GM19238 (cell line): Measurements from ENCODE around the gene WWC2.
"Not testable (repeated sequence)": the region's sequence is repeated elsewhere in the genome, so short reads cannot be mapped to it uniquely, and the experiment has no call there.

Source experiments
- DNase-seq: peaks from one replicate; pipeline ENCODE4 v3.0.0; 2011; ENCODE audit warnings: low spot score; ENCODE audit not compliant: insufficient read length

The WWC2 gene

DNA sequence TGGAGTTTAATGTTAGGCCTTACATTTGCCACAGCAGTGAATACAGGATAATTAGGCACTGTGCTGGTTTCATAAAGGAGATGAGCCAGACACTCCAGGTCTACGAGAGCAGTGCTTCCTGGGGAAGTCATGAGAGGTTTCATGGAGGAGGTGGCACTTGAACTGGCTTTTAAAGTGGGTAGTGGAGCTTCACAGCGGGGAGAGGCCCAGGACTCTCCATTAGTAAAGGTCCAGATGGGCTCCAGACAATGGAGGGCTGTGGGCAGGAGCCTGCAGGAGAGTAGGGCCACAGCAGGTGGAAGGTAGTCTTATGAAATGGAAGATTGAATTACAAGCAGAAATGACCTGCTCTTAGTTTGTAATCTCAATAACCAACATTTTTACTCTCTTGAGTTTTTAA is 192.0 kb downstream of the WWC2 start:
- no peak for DNase-seq

- no peak for DNase-seq
Observed at GRCh38 chr4:183295711-183296110, 196.7 kb downstream of the WWC2 start.

GRCh38 chr4:183297675-183298074 is 198.6 kb downstream of the WWC2 start:
- DNase-seq, result peak; percentile 10

- DNase-seq, result no peak
Observed at GRCh38 chr4:183299464-183299863, 200.4 kb downstream of the WWC2 start.

DNA sequence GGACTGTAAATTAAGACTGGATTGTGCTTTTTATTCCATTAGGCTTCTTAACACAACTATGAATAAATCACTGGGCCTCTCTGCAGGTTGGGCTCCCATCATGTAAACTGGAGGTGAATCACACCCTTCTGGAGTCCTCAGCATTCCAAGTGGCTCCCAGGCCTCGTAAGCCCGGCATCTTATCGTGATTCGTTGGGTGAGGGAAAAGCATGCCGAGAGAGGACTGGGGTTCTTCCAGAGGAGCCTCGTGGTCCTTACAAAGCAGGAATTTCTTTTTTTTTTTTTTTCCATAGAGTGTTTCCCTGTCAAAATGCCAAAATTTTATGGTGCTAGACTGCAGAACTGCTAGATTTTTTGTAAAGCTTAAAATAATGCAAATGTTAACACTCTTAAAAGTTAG is 201.0 kb downstream of the WWC2 start:
- no peak for DNase-seq

GRCh38 chr4:183300655-183301054 is 201.6 kb downstream of the WWC2 start:
- no peak for DNase-seq

- no peak for DNase-seq
Observed at GRCh38 chr4:183303301-183303700, 204.2 kb downstream of the WWC2 start.

DNA sequence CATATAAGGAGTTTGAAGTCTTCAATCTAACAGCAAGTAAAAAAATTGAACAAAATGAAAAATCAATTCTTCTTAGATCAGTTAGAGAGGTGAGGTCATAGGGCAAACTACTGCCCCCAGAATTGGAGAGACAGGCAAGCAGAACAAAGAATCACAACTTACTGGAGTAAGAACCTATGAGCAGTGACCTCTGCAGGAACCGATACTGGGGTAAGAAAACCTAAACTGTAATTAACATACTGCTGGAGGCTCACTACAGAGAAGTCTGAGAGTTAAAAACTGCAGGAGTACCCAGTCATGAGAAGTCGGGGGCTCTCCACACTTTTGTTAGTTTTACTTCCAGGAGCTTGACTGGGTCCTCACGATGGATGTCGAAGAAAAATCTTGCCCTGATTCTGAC is 205.0 kb downstream of the WWC2 start:
- no peak for DNase-seq

- no peak for DNase-seq
Observed at GRCh38 chr4:183304538-183304937, 205.5 kb downstream of the WWC2 start.

DNA sequence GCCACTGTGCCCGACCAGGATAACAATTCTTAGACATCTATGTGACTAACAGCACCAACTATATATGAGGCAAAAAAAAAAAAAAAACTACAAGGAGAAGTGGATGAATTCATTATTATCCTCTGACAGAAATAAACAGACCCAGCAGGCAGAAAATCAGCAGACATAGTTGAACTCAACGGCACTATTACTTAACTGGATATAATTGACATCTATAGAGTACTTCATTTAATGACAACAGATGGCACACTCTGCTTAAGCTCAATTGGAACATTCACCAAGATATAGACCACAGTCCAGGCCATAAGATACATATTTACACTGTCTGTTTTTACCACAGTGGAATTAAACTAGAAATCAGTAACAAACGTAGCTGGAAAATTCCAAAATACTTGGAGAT is 207.8 kb downstream of the WWC2 start:
- DNase-seq, result no peak

GRCh38 chr4:183312841-183313240 is 213.8 kb downstream of the WWC2 start:
- no peak for DNase-seq

GRCh38 chr4:183314336-183314735 is 215.3 kb downstream of the WWC2 start:
- DNase-seq, result no peak

GRCh38 chr4:183314806-183315205 is 215.7 kb downstream of the WWC2 start:
- DNase-seq, result no peak

- no peak for DNase-seq
Observed at GRCh38 chr4:183318656-183319055, 219.6 kb downstream of the WWC2 start.

DNA sequence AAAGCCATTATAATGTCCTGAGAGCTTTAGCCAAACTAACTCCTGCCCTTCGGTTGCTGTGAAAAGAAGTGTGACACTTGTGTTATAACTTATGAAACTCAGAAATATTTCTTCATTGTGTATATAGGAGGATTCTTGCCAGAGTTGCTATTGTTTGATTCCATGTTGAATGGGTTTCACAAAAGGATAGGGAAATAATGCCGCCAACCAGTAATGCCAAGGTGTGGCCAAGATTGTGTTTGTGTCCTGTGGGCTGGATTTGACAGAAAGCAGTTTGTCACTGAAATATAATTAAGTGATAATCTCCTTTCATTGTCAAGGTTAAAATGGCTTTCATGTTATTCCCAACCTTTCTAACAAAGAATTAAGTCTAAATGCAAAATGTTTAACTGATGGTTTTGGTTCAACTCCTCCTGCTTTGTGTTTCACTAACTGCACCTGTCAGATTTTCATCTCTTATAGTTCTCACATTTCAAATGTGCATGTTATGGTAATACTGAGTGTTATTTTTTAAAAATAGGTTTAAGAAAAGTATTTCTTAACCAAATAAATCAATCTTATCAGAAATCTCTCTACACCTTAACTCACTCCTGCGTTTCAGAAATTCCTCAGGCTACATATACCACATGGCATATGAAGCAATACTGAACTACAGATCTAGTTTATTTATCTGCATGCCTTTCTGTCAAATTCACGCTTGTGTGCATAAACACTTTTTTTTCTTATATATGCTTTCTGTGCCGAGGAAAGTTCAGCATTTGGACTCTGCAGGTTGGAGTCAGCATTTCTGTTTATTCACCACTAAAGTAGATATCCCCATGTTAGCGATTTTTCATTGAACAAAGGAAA is 221.4 kb downstream of the WWC2 start, which contains the start of gene CLDN22:
TSS of gene CLDN22 (minus strand) at position 66 of the 849 bp plus-strand sequence. CDS start at position 8, 58 bp downstream.
- no peak for DNase-seq

DNA sequence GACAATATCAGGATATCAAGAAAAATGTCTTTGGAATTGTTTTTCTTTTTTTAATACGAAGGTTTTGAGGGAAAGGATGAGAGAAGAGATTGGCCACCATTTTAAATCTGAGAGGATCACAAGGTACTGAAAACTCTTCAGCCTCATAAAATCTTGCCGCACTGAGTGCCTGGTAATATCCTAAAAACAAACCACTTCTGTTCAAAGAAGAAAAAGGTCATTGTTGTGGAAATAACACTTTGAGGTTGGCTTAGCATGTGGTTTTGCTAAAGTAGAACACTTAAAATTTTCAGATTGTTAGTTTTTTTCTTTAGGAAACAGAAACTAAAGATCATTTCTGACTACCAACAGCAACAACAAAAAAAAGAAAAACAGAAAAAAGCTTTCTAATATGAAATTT is 222.0 kb downstream of the WWC2 start:
- no peak for DNase-seq

DNA sequence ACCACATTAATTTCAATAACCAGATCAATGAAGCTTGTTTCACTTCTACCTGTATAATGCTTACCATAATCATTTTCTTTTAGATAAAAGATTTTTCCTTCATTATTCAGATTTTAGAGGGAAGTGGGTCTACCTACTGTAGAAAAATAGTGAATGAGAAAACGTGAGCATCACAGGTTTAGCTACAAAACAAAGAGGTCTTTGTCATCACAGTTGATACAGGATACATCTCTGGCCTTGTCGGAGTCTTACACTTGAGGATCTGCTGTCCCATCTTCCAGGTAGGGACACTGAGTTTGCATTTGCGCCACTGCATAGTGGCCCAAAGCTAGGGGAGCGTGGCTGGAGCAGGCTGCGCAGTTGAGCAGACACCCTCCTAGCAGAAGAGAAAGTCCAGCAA is 222.5 kb downstream of the WWC2 start:
- no peak for DNase-seq

DNA sequence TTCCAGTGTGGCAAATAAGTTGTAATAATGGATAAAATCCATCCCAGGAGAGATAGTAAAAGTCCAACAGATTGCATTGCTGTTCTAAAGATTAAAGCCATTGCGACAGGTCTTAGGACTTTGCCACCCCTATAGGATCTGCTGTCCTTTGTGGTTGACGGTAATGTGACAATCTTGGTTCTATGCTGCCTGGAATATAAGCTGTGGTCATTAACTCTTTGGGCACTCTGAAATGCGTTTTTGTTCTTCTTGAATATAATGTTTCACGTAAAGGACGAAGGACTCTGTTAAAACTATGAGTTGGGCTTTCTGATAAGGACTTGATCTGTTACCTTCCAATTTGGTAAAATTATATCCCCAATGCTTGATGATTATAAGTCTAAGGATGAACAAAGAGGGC is 223.3 kb downstream of the WWC2 start, which contains the start of gene CLDN24:
TSS of gene CLDN24 (minus strand) at position 101 of the 400 bp plus-strand sequence. CDS start at position 101, 0 bp downstream.
- no peak for DNase-seq

GRCh38 chr4:183323295-183323694 is 224.2 kb downstream of the WWC2 start:
- DNase-seq, result no peak

DNA sequence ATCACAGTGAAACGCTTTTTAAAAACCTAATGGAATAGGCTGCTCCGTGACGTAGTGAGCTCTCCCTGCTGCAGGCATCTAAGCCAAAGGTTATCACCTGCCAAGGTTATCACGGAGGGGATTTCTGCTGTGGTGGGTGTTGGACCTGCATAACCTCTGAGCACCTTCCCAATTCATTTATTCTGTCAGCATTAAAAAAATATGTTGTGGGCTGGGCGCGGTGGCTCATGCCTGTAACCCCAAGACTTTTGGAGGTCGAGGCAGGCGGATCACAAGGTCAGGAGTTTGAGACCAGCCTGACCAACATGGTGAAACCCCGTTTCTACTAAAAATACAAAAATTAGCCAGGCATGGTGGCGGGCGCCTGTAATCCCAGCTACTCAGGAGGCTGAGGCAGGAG is 225.0 kb downstream of the WWC2 start:
- not testable (repeated sequence) for DNase-seq

GRCh38 chr4:183324619-183325018 is 225.6 kb downstream of the WWC2 start:
- no peak for DNase-seq

DNA sequence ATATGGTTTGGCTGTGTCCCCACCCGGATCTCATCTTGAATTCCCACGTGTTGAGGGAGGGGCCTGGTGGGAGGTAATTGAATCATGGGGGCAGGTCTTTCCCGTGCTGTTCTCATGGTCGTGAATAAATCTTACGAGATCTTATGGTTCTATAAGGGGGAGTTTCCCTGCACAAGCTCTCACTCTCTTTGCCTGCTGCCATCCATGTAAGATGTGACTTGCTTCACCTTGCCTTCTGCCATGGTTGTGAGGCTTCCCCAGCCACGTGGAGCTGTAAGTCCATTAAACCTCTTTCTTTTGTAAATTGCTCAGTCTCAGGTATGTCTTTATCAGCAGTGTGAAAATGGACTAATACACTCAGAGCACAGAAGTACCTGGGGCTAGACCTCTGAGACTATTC is 227.3 kb downstream of the WWC2 start:
- not testable (repeated sequence) for DNase-seq

- no peak for DNase-seq
Observed at GRCh38 chr4:183326853-183327252, 227.8 kb downstream of the WWC2 start.
